ENCODE data around the gene DDX51. TPM values are rescaled to one million over a fixed set of nuclear protein-coding genes. Genes with fewer than 3 reads are reported as not detected.

The DDX51 gene
- total RNA-seq, 4 donors from 2014 or later, result 9.1 to 12.8 (median 11.3) TPM

GRCh38 chr12:132141976-132142678 lies 2.0 kb downstream of the DDX51 start:
- intact Hi-C loops (cut with DNase I), result loop anchor here (5.0 to 10.0 kb wide), 2 partner anchors 60 to 353 kb away; partner anchors contain the start of gene FBRSL1
- WGBS, result 93% methylated on average over 10 of the region's 22 CpGs
- no peaks in the 10 kb centered on the region for H3K9me3 ChIP-seq
- H3K4me1 ChIP-seq, result peaks cover 23 to 46% (median 32%) of the 10 kb centered on the region in 4 donors
- H3K36me3 ChIP-seq, result peaks cover 29 to 63% (median 54%) of the 10 kb centered on the region in 4 donors
- H3K4me3 ChIP-seq, result peak overlapping the region in 2 of 4 donors; percentile 82 to 97
- no peak for DNase-seq (ENCODE audit: extremely low spot score)
- H3K27ac ChIP-seq (replicated peaks in 1 of 4), result no peak overlapping the region
- TF ChIP-seq POLR2AphosphoS5 (IDR thresholded peaks at IDR 0.05) (no peak), POLR2A (IDR thresholded peaks at IDR 0.05; ENCODE audit: low read depth) (no peak), CTCF (IDR thresholded peaks at IDR 0.05) (no peak), EP300 (IDR thresholded peaks at IDR 0.05) (no peak)
- no peaks in the 10 kb centered on the region for H3K27me3 ChIP-seq

GRCh38 chr12:132140918-132141841 lies 2.9 kb downstream of the DDX51 start:
- H3K4me1 ChIP-seq, result peaks cover 23 to 38% (median 30%) of the 10 kb centered on the region in 4 donors
- intact Hi-C loops (cut with DNase I), result loop anchor here (5.0 to 10.0 kb wide), 2 partner anchors 59 to 354 kb away; partner anchors contain the start of gene FBRSL1
- peaks cover 29 to 55% (median 51%) of the 10 kb centered on the region in 4 donors for H3K36me3 ChIP-seq
- WGBS, result 93% methylated on average over 21 of the region's 38 CpGs
- no peak overlapping the region for H3K4me3 ChIP-seq
- DNase-seq (ENCODE audit: extremely low spot score), result no peak
- H3K27me3 ChIP-seq, result no peaks in the 10 kb centered on the region
- TF ChIP-seq POLR2A (IDR thresholded peaks at IDR 0.05; ENCODE audit: low read depth) (no peak), POLR2AphosphoS5 (IDR thresholded peaks at IDR 0.05) (no peak), EP300 (IDR thresholded peaks at IDR 0.05) (no peak), CTCF (IDR thresholded peaks at IDR 0.05) (no peak)
- no peak overlapping the region for H3K27ac ChIP-seq (replicated peaks in 1 of 4)
- no peaks in the 10 kb centered on the region for H3K9me3 ChIP-seq

- DNase-seq (ENCODE audit: extremely low spot score), result no peak
- H3K9me3 ChIP-seq, result no peaks in the 10 kb centered on the region
- peaks cover 29 to 50% (median 49%) of the 10 kb centered on the region in 4 donors for H3K36me3 ChIP-seq
- TF ChIP-seq EP300 (IDR thresholded peaks at IDR 0.05) (no peak), POLR2AphosphoS5 (IDR thresholded peaks at IDR 0.05) (no peak), CTCF (IDR thresholded peaks at IDR 0.05) (no peak), POLR2A (IDR thresholded peaks at IDR 0.05; ENCODE audit: low read depth) (no peak)
- 92% methylated on average over 13 of the region's 15 CpGs for WGBS
- H3K27ac ChIP-seq (replicated peaks in 1 of 4), result no peak overlapping the region
- H3K4me1 ChIP-seq, result peaks cover 23 to 31% (median 26%) of the 10 kb centered on the region in 4 donors
- H3K27me3 ChIP-seq, result no peaks in the 10 kb centered on the region
- no peak overlapping the region for H3K4me3 ChIP-seq
- intact Hi-C loops (cut with DNase I), result loop anchor here (5.0 to 10.0 kb wide), 2 partner anchors 58 to 354 kb away; partner anchors contain the start of gene FBRSL1
Measured at GRCh38 chr12:132140501-132140900, 3.6 kb downstream of the DDX51 start.

- Histone ChIP-seq H3K4me1 (peaks cover 18 to 25% (median 21%) of the 10 kb centered on the region in 4 donors), H3K9me3 (no peaks in the 10 kb centered on the region), H3K4me3 (no peak overlapping the region), H3K27me3 (no peaks in the 10 kb centered on the region), H3K27ac (replicated peaks in 1 of 4) (no peak overlapping the region), H3K36me3 (peaks cover 29 to 50% (median 49%) of the 10 kb centered on the region in 4 donors)
- no peak for DNase-seq (ENCODE audit: extremely low spot score)
- 96% methylated on average over 21 of the region's 27 CpGs for WGBS
- intact Hi-C loops (cut with DNase I), result loop anchor here (5.0 to 10.0 kb wide), 2 partner anchors 58 to 355 kb away; partner anchors contain the start of gene FBRSL1
- no peak for TF ChIP-seq CTCF (IDR thresholded peaks at IDR 0.05)
- TF ChIP-seq POLR2A (IDR thresholded peaks at IDR 0.05; ENCODE audit: low read depth), result no peak
- TF ChIP-seq EP300 (IDR thresholded peaks at IDR 0.05), result no peak
- no peak for TF ChIP-seq POLR2AphosphoS5 (IDR thresholded peaks at IDR 0.05)
Measured at GRCh38 chr12:132139912-132140311, 4.2 kb downstream of the DDX51 start.

All from esophagus muscularis mucosa (tissue), 4 donors.